Naive B cell (primary cell): Measurements from ENCODE around the gene PDHA1. TPM values are rescaled to one million over a fixed set of nuclear protein-coding genes. Genes with fewer than 3 reads are reported as not detected.

Source experiments
- ATAC-seq, 2 donors: fragments of 150-1000 bp; cut with Tn5 transposase; 2 replicates each; pipeline ENCODE4 v1.10.0; 2021; ENCODE audit warnings: low read depth in 2 of 2, mild to moderate bottlenecking in 2 of 2, moderate library complexity in 2 of 2
- DNase-seq: peaks from one replicate; pipeline ENCODE4 v3.0.0; 2022
- H3K27ac Mint-ChIP-seq, 6 donors: one replicate each; pipeline ENCODE4 v1.8.0; 2020 to 2022; ENCODE audit warnings: mild to moderate bottlenecking in 6 of 6, mixed read lengths in 6 of 6, moderate library complexity in 5 of 6, inconsistent platforms in 2 of 6
- H3K27me3 Mint-ChIP-seq, 3 donors: one replicate each; pipeline ENCODE4 v1.8.0; 2021 to 2022; ENCODE audit warnings: mixed read lengths in 3 of 3, mild to moderate bottlenecking in 1 of 3
- H3K36me3 Mint-ChIP-seq, 2 donors: one replicate each; pipeline ENCODE4 v1.8.0; 2020 to 2022; ENCODE audit warnings: mixed read lengths in 2 of 2, inconsistent platforms in 1 of 2, mild to moderate bottlenecking in 1 of 2
- H3K4me1 Mint-ChIP-seq, 3 donors: one replicate each; pipeline ENCODE4 v1.8.0; 2020 to 2022; ENCODE audit warnings: mixed read lengths in 3 of 3, inconsistent platforms in 1 of 3, mild to moderate bottlenecking in 1 of 3, moderate library complexity in 1 of 3
- H3K4me3 Mint-ChIP-seq, 8 donors: one replicate each; pipeline ENCODE4 v1.8.0; 2020 to 2022; ENCODE audit warnings: mild to moderate bottlenecking in 8 of 8, mixed read lengths in 8 of 8, moderate library complexity in 8 of 8, inconsistent platforms in 2 of 8
- H3K9me3 Mint-ChIP-seq, 7 donors: one replicate each; pipeline ENCODE4 v1.8.0; 2020 to 2022; ENCODE audit warnings: mixed read lengths in 7 of 7, mild to moderate bottlenecking in 5 of 7, inconsistent platforms in 2 of 7, moderate library complexity in 1 of 7
- polyA plus RNA-seq, 6 donors: library from polyadenylated mRNA; unstranded; fragments of 300-500 nt; fragmentation: Illumina TruSeq; gene quantifications; one replicate each; pipeline ENCODE4 v1.2.3, GENCODE V29; 2021; ENCODE audit warnings: low read depth in 6 of 6

PDHA1 gene
- polyA plus RNA-seq, 6 donors from 2014 or later: 45.1 to 83.7 (median 61.7) TPM

DNA sequence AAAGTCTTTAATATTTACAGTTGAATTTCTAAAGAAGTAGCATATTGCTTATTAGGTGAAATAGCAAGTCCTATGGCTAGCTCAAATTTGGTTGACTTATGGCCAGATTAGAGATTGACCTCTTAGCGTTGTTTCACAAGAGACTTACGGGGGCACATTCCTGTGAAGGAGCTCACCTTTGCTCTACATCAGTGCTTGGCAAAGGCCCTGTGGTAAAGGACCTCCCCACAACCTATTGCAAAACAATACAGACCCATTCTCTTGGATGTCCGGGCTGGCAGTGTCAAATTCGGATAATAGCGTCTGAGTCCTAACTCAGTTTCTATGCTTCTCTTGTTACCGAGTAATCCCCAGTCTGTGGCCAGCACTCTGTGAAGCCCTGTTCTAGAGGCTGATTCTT is 10.9 kb downstream of the PDHA1 start:
- no peak for DNase-seq
- Mint-ChIP-seq H3K36me3 (peaks cover 4 to 9% of the 10 kb centered on the region in 2 donors), H3K4me1 (peaks cover 0 to 13% (median 0%) of the 10 kb centered on the region in 3 donors), H3K4me3 (no peak overlapping the region), H3K9me3 (peaks cover 0 to 2% (median 0%) of the 10 kb centered on the region in 7 donors), H3K27ac (no peak overlapping the region), H3K27me3 (no peaks in the 10 kb centered on the region)
- no peak for ATAC-seq

DNA sequence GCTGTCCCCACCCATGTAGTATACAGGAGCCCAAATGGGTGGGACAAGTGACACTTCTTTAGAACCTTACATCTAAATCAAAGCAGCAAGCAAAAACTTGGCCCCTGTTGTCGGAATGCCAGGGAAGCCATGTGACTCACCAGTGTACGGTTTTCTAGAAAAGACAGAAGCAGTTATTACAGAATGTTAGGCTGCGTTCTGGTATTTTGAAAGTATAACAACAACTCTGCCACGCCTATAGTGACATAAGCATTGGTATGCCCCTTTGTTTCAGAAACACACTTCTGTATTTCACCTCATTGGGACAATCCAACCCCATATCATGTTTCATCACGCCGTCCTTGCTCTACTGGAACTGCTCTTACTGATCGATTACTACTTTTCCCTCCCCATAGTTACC is 14.8 kb downstream of the PDHA1 start:
- Mint-ChIP-seq H3K27ac (no peak overlapping the region), H3K4me1 (no peaks in the 10 kb centered on the region), H3K27me3 (no peaks in the 10 kb centered on the region), H3K36me3 (no peaks in the 10 kb centered on the region), H3K4me3 (no peak overlapping the region), H3K9me3 (peaks cover 0 to 2% (median 0%) of the 10 kb centered on the region in 7 donors)
- ATAC-seq: no peak
- no peak for DNase-seq

DNA sequence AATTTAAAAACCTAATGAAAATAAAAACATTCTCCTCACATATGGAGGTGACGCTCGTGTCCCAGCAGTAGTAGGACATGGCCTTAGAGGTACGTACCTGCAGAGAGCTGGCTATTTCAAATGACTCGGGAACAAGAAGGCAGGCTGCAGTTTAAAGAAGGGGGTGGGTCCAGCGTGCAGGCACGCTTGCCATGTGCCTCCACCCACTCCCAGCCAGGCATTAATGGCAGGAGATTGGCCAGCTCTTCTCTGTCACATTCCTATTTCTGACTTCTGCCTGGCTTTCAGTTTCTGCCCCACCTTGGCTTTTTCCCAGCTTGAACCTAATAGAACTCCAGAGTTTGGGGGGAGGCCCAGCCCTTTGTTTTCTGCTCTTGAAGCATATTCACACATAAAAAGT is 17.2 kb downstream of the PDHA1 start:
- peaks cover 0 to 3% (median 0%) of the 10 kb centered on the region in 7 donors for H3K9me3 Mint-ChIP-seq
- no peaks in the 10 kb centered on the region for H3K27me3 Mint-ChIP-seq
- H3K36me3 Mint-ChIP-seq: no peaks in the 10 kb centered on the region
- ATAC-seq (no peak), DNase-seq (no peak)
- H3K27ac Mint-ChIP-seq: no peak overlapping the region
- H3K4me1 Mint-ChIP-seq: no peaks in the 10 kb centered on the region
- H3K4me3 Mint-ChIP-seq: no peak overlapping the region

DNA sequence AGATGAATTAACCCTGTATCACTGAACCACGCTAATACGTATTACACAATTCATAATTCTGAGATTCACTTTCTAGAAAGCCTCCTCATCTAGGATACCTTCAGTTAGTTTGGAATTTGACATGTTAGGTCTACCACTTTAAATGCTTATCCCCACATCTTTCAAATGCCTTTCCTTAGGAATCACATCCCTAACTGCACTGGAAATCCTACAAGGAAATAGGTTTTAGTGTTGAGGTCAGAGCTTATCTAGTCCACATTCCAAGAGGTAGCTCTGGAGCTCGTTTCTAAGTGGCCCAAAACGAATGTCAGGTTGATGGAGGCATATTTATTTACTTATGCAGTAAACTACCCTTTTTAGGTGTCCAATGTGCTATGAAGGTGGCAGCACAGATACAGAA is 18.0 kb downstream of the PDHA1 start:
- Mint-ChIP-seq H3K4me3 (no peak overlapping the region), H3K36me3 (no peaks in the 10 kb centered on the region), H3K9me3 (peaks cover 0 to 4% (median 0%) of the 10 kb centered on the region in 7 donors), H3K4me1 (no peaks in the 10 kb centered on the region), H3K27me3 (no peaks in the 10 kb centered on the region), H3K27ac (no peak overlapping the region)
- DNase-seq: no peak
- no peak for ATAC-seq

DNA sequence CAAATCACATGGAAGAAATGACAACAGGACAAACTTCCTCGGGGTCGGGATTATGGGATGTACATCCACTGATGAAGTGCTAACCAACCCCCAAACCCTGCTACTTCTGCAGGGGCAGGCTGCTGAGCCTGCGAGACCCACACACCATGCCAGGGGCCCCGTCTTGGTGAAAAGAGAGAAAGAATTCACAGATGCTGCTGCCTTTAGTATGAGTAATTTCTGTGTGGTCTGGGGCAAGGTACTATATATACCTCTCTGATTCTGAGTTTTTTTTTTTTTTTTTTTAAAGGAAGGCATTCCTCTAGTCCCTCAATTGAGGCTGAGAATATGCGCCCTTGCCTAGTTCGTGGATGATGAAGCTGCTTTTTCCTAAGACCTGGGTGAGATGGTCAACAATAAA is 24.8 kb downstream of the PDHA1 start:
- no peaks in the 10 kb centered on the region for H3K36me3 Mint-ChIP-seq
- H3K27ac Mint-ChIP-seq: no peak overlapping the region
- ATAC-seq (no peak), DNase-seq (no peak)
- H3K27me3 Mint-ChIP-seq: peaks cover 0 to 7% (median 0%) of the 10 kb centered on the region in 3 donors
- H3K4me3 Mint-ChIP-seq: no peak overlapping the region
- peaks cover 0 to 10% (median 4%) of the 10 kb centered on the region in 7 donors for H3K9me3 Mint-ChIP-seq
- H3K4me1 Mint-ChIP-seq: peaks cover 7 to 9% (median 9%) of the 10 kb centered on the region in 3 donors

DNA sequence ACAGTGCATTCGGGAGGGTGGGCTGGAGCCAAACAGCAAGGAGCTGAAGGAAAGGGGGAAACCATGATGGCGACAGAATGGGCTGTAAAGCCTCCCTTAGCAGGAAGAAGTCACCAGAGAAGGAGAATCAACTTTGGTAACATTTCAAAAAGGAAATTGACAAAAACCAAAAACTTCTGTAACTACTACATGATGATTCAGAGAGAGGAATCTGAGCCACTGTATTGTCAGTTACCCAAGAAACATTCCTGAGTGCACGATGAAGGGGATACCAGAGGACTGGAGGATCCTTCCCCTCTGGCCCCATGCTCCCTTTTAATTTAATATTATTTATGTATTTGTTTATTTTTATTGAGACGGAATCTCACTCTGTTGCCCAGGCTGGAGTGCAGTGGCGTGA is 26.3 kb downstream of the PDHA1 start:
- peaks cover 0 to 10% (median 3%) of the 10 kb centered on the region in 7 donors for H3K9me3 Mint-ChIP-seq
- H3K27ac Mint-ChIP-seq: no peak overlapping the region
- peaks cover 0 to 7% (median 0%) of the 10 kb centered on the region in 3 donors for H3K27me3 Mint-ChIP-seq
- H3K4me1 Mint-ChIP-seq: peaks cover 7 to 9% (median 9%) of the 10 kb centered on the region in 3 donors
- no peaks in the 10 kb centered on the region for H3K36me3 Mint-ChIP-seq
- DNase-seq: no peak
- no peak for ATAC-seq
- H3K4me3 Mint-ChIP-seq: no peak overlapping the region

DNA sequence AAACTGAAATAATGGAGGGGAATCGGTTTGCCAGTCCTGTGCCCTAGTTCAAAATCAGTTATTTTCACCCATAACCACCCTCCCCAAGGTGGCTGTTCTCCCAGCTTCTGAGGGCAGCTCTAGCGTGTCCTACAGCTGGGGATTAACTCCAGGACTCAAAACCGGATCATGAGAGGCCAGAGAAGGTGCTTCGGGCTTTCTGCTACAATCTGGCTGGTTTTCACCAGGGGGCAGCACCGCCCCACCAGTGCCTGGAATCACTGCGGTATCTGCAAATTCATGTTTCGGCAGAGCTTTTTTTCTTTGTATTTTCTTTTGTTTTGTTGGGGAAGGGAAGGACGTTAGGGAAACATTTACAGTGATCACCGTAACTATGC is 28.4 kb downstream of the PDHA1 start:
- Mint-ChIP-seq H3K27ac (peak overlapping the region in 2 of 6 donors; percentile 57 to 83), H3K27me3 (peaks cover 0 to 7% (median 0%) of the 10 kb centered on the region in 3 donors), H3K9me3 (peaks cover 0 to 2% (median under 1%) of the 10 kb centered on the region in 7 donors), H3K4me3 (peak overlapping the region; percentile 87 to 97 (median 90)), H3K36me3 (no peaks in the 10 kb centered on the region), H3K4me1 (peaks cover 7 to 9% (median 9%) of the 10 kb centered on the region in 3 donors)
- DNase-seq (peak; percentile 53), ATAC-seq (peak; percentile 78 to 87)

DNA sequence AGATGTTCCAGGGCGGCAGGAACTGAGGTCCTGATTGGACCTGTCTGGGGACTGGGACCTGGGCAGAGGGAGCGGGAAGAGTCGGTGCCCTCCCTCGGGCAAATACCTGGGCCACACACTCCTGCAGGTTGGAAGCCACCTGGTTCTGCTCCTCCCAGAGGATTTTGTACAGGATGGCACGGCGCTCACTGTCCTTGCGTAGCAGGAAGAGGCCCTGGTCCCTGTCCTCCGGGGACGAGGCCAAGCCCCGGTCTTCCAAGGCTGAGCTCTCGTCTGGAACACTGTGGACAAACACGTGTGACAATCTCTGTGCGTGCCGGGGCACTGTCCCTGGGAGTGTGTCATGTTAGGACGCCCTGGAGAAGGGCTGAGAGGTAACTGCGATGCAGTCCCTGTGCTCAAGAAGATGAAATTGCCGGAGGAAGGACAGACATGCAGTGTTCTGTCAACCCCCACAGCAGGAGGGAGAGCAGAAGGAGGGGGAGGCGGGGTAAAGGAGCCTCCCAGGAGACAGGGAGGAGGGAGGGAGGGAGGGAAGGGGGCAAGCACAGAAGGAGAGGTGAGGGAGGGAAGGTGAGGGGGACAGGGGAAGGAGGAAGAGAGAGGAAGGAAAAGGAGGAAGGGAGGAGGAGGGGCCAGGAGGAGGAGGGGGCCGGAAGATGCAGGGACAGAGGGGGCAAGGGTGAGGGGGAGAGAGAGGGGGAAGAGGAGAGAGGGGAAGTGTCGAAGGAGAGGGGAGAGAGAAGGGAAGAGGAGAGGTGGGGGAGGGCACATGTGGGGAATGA is 29.0 kb downstream of the PDHA1 start:
- peak; percentile 45 to 53 for ATAC-seq
- DNase-seq: no peak
- peak overlapping the region in 3 of 6 donors; percentile 69 to 83 (median 78) for H3K27ac Mint-ChIP-seq
- H3K36me3 Mint-ChIP-seq: no peaks in the 10 kb centered on the region
- H3K27me3 Mint-ChIP-seq: peaks cover 0 to 7% (median 0%) of the 10 kb centered on the region in 3 donors
- H3K4me1 Mint-ChIP-seq: peaks cover 7 to 9% (median 9%) of the 10 kb centered on the region in 3 donors
- H3K4me3 Mint-ChIP-seq: peak overlapping the region; percentile 87 to 97 (median 90)
- peaks cover 0 to 2% (median 0%) of the 10 kb centered on the region in 7 donors for H3K9me3 Mint-ChIP-seq

DNA sequence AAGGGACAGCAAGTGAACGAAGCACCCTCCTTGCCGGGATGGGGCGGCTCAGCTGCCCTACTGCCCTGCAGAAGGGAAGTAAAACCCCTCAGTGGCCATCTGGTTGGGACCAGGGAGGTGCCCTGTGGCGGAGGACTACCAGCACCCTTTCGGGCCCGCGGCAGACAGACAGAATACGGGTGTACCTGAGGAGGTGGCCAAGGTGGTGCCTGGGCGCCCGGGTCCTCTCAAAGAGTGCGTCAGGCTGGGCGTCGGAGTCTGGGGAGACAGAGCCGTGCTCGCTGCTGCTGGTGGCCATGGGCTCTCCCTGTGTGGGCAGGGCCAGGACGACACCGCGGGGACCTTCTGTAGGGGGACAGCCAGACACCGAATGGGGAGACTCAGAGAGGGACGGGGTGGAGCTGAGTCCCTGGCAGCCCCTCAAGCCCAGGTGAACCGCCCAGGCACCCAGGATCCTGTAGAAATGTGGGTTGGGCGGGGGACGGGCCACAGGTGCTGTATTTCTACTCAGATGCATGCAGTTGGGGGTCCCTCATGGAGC is 29.7 kb downstream of the PDHA1 start:
- DNase-seq (no peak), ATAC-seq (no peak)
- peaks cover 0 to 4% (median 0%) of the 10 kb centered on the region in 7 donors for H3K9me3 Mint-ChIP-seq
- H3K27me3 Mint-ChIP-seq: peaks cover 0 to 7% (median 0%) of the 10 kb centered on the region in 3 donors
- H3K4me1 Mint-ChIP-seq: peaks cover 7 to 9% (median 9%) of the 10 kb centered on the region in 3 donors
- peak overlapping the region; percentile 76 to 97 (median 90) for H3K4me3 Mint-ChIP-seq
- H3K36me3 Mint-ChIP-seq: no peaks in the 10 kb centered on the region
- peak overlapping the region in 1 of 6 donors; percentile 69 for H3K27ac Mint-ChIP-seq

DNA sequence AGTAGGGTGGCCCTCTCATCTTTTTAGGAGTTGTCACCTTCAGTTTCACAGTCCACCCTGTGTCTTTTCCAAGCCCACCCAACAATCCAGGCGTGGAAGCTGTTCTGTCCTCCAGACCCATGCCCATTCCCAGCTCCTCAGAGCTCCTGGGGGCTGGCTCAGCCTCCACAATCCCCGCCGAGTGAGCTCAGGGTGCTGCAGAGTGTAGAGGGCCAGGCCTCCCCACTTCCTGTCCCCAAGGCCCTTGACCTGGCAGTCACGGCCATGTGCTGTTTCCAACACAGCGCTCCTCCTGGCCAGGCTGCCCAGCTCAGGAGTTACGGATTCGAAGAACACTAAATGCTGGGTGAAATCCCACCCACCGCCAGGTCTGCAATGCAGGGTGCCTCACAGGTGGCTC is 31.8 kb downstream of the PDHA1 start:
- H3K4me3 Mint-ChIP-seq: no peak overlapping the region
- H3K4me1 Mint-ChIP-seq: peaks cover 7 to 9% (median 9%) of the 10 kb centered on the region in 3 donors
- DNase-seq (no peak), ATAC-seq (no peak)
- no peak overlapping the region for H3K27ac Mint-ChIP-seq
- peaks cover 0 to 9% (median 0%) of the 10 kb centered on the region in 3 donors for H3K27me3 Mint-ChIP-seq
- no peaks in the 10 kb centered on the region for H3K36me3 Mint-ChIP-seq
- H3K9me3 Mint-ChIP-seq: peaks cover 0 to 3% (median 0%) of the 10 kb centered on the region in 7 donors

DNA sequence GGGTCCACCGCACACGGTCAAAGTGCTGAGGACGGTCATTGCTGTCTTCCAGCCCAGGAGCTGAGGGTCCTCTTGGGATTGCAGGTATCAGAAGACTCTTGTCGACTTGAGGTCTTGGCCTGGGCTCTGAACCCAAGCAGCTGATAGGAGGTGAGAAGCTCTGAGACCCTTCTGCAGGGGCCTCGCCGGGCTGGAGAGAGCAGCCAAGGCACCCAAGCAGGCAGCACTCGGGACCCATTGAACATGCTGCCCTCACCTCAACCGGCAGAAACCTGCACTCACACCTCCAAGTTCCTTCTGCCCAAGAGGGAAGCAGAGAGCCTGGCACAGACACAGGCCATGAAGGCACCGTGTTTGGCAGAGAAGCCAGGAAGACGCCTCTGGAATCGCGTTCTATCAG is 34.1 kb downstream of the PDHA1 start:
- H3K9me3 Mint-ChIP-seq: peaks cover 0 to 3% (median 0%) of the 10 kb centered on the region in 7 donors
- DNase-seq: no peak
- H3K4me1 Mint-ChIP-seq: peaks cover under 1% of the 10 kb centered on the region in 3 donors
- no peak for ATAC-seq
- H3K27me3 Mint-ChIP-seq: peaks cover 0 to 14% (median 0%) of the 10 kb centered on the region in 3 donors
- H3K4me3 Mint-ChIP-seq: no peak overlapping the region
- no peak overlapping the region for H3K27ac Mint-ChIP-seq
- no peaks in the 10 kb centered on the region for H3K36me3 Mint-ChIP-seq

DNA sequence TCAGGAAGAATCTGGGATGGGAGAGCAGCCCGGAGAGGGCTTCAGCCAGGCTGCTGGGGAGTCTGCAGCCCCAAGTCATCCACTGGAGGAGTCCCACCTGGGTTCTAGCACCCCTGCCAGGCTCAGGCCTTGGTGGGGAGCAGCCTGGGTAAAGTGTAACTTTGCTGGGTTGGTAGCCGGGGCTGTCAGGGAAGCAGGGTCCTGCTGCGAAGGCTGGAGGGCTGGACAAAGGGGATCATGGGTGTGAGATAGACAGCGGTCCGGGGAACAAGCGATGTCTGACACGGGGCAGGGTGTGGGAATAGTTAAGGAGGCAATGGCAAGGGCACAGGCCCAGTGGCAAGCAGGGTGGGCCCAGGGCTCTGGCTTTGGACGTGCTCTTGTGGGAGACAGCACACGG is 37.6 kb downstream of the PDHA1 start:
- H3K4me1 Mint-ChIP-seq: no peaks in the 10 kb centered on the region
- H3K36me3 Mint-ChIP-seq: no peaks in the 10 kb centered on the region
- DNase-seq (no peak), ATAC-seq (no peak)
- H3K9me3 Mint-ChIP-seq: peaks cover 0 to 4% (median 2%) of the 10 kb centered on the region in 7 donors
- no peak overlapping the region for H3K27ac Mint-ChIP-seq
- H3K27me3 Mint-ChIP-seq: peaks cover 0 to 14% (median 6%) of the 10 kb centered on the region in 3 donors
- no peak overlapping the region for H3K4me3 Mint-ChIP-seq

DNA sequence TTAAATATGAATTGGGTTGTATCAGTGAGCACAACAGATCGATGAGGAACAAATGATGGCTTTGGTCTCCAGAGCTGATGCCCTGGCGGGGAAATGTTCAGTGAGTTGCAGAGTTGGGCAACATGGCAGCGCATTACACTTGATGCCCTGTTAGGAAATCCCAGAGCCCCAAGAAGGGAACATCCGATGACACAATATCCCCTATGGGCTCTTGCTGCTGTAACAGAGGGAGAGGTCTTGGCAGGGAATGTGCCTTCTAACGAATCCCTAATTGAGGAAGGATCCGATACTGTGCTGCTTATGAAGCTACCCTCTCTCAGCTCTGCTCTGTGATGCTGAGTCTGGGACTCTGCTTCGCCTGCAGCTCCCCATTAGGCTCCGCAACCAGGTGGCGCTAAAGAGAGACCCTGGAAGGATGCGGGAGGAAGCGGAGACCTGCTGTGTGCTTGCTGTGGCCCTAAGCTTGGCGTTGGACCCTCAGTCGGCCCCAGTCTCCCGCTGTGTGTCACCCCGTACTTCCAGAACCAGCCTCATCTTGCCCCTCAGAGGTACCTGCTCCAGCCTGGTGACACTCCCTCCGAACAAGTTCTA is 38.9 kb downstream of the PDHA1 start:
- H3K4me1 Mint-ChIP-seq: no peaks in the 10 kb centered on the region
- no peak overlapping the region for H3K27ac Mint-ChIP-seq
- DNase-seq (peak; percentile 3), ATAC-seq (peak in 1 of 2 donors; percentile 51)
- H3K4me3 Mint-ChIP-seq: no peak overlapping the region
- no peaks in the 10 kb centered on the region for H3K36me3 Mint-ChIP-seq
- H3K27me3 Mint-ChIP-seq: peaks cover 0 to 14% (median 6%) of the 10 kb centered on the region in 3 donors
- peaks cover 0 to 4% (median 2%) of the 10 kb centered on the region in 7 donors for H3K9me3 Mint-ChIP-seq
